H1 (cell line): ENCODE measurements around the gene KCTD2. TPM values are rescaled to one million over a fixed set of nuclear protein-coding genes. Genes with fewer than 3 reads are reported as not detected.
"Not testable (repeated sequence)": the region's sequence is repeated elsewhere in the genome, so short reads cannot be mapped to it uniquely, and the experiment has no call there.

Experiments
- CTCF ChIA-PET: fragments of 300-600 bp; sonication (Branson Sonifier 250); formaldehyde crosslinking; loops from one replicate; lab custom pipeline; 2021; ENCODE audit not compliant: partially characterized antibody; lab: Charles Lee
- POLR2A ChIA-PET: fragments of 300-600 bp; sonication (Branson Sonifier 250); formaldehyde crosslinking; loops from one replicate; lab custom pipeline; 2021; ENCODE audit warnings: inconsistent platforms; ENCODE audit not compliant: partially characterized antibody; lab: Charles Lee
- DNase-seq, 2 experiments: peaks; one replicate each; pipeline versions ENCODE4 v3.0.0 to v3.0.0-alpha.2; 2010 to 2022; ENCODE audit warnings: low spot score in 2 of 2, low read depth in 1 of 2, mixed read lengths in 1 of 2
- FAIRE-seq: peaks from 2 replicates; lab custom pipeline; 2011; peaks lifted over from hg19 to GRCh38; lab: Jason Lieb, UNC
- H2AFZ ChIP-seq: 2 replicates; pipeline ENCODE4 v1.8.1; 2012; ENCODE audit warnings: low read length, inconsistent platforms
- H2AK5ac ChIP-seq: 2 replicates; pipeline ENCODE4 v1.6.1; 2013; ENCODE audit warnings: low read depth, low read length
- H2BK120ac ChIP-seq: replicated peaks from 2 replicates; pipeline ENCODE3; 2013; ENCODE audit warnings: low read depth, low read length, inconsistent platforms
- H2BK12ac ChIP-seq: 2 replicates; pipeline ENCODE4 v1.6.1; 2013; ENCODE audit warnings: low read depth, low read length
- H2BK15ac ChIP-seq: 2 replicates; pipeline ENCODE4 v1.6.1; 2013; ENCODE audit warnings: low read length
- H2BK20ac ChIP-seq: 2 replicates; pipeline ENCODE4 v1.6.1; 2013; ENCODE audit warnings: low read length
- H2BK5ac ChIP-seq: 2 replicates; pipeline ENCODE4 v1.6.1; 2013; ENCODE audit warnings: low read depth, low read length
- H3K14ac ChIP-seq: 2 replicates; pipeline ENCODE4 v1.6.1; 2013; ENCODE audit warnings: inconsistent platforms; ENCODE audit not compliant: insufficient read length
- H3K18ac ChIP-seq: 2 replicates; pipeline ENCODE4 v1.6.1; 2013; ENCODE audit warnings: low read length; ENCODE audit errors: extremely low read depth
- H3K23ac ChIP-seq: 2 replicates; pipeline ENCODE4 v1.6.1; 2013; ENCODE audit warnings: inconsistent platforms; ENCODE audit not compliant: insufficient read length
- H3K23me2 ChIP-seq: 2 replicates; pipeline ENCODE4 v1.6.1; 2013; ENCODE audit warnings: low read depth, low read length
- H3K27ac ChIP-seq: 2 replicates; pipeline ENCODE4 v1.6.1; 2011; ENCODE audit warnings: low read depth, low read length, inconsistent platforms
- H3K27me3 ChIP-seq, 4 experiments: replicated peaks in 1 of 4; 1 replicate in 1 of 4; 2 replicates in 3 of 4; pipeline versions ENCODE4 v1.6.1 to v1.8.1; 2011 to 2013; ENCODE audit warnings: low read length in 3 of 4, mild to moderate bottlenecking in 3 of 4, inconsistent platforms in 2 of 4, mixed read lengths in 2 of 4, moderate library complexity in 1 of 4; ENCODE audit not compliant: control insufficient read depth in 3 of 4, insufficient read depth in 3 of 4; ENCODE audit errors: extremely low read depth in 1 of 4
- H3K36me3 ChIP-seq, 4 experiments: 2 replicates each; pipeline versions ENCODE4 v1.6.1 to v1.8.1; 2011 to 2013; ENCODE audit warnings: mild to moderate bottlenecking in 4 of 4, low read length in 3 of 4, moderate library complexity in 2 of 4, control low read depth in 1 of 4, inconsistent platforms in 1 of 4; ENCODE audit not compliant: insufficient read depth in 4 of 4, control insufficient read depth in 2 of 4
- H3K4ac ChIP-seq: replicated peaks from 2 replicates; pipeline ENCODE3; 2013; ENCODE audit warnings: low read length, low read depth, mixed read lengths, inconsistent platforms; ENCODE audit not compliant: insufficient read length
- H3K4me1 ChIP-seq, 4 experiments: replicated peaks in 1 of 4; 1 replicate in 1 of 4; 2 replicates in 3 of 4; pipeline versions ENCODE4 v1.6.1 to v1.8.1; 2011 to 2013; ENCODE audit warnings: low read length in 3 of 4, inconsistent platforms in 2 of 4, mixed read lengths in 1 of 4; ENCODE audit not compliant: insufficient read depth in 4 of 4, control insufficient read depth in 3 of 4
- H3K4me2 ChIP-seq, 2 experiments: 2 replicates each; pipeline versions ENCODE4 v1.6.1 to v1.8.1; 2011 to 2013; ENCODE audit warnings: low read depth in 2 of 2, low read length in 2 of 2, control low read depth in 1 of 2, inconsistent platforms in 1 of 2, mild to moderate bottlenecking in 1 of 2; ENCODE audit not compliant: insufficient read depth in 1 of 2
- H3K4me3 ChIP-seq, 4 experiments: fragments of 200-600, 300-600 bp in 1 of 4; sonication (generic), shearing (Covaris generic), sonication (Bioruptor Twin) in 1 of 4; 2 replicates each; pipeline versions ENCODE4 v1.5.1 to v1.8.1; 2011 to 2016; ENCODE audit warnings: low read length in 4 of 4, low read depth in 3 of 4, control low read depth in 2 of 4, inconsistent platforms in 2 of 4, mild to moderate bottlenecking in 2 of 4, mixed read lengths in 1 of 4, moderate library complexity in 1 of 4; ENCODE audit not compliant: insufficient read depth in 2 of 4; ENCODE audit errors: extremely low read depth in 1 of 4
- H3K56ac ChIP-seq: replicated peaks from 2 replicates; pipeline ENCODE3; 2013; ENCODE audit warnings: low read depth, mild to moderate bottlenecking, mixed read lengths, low read length, inconsistent platforms; ENCODE audit not compliant: insufficient read length
- H3K79me1 ChIP-seq: 2 replicates; pipeline ENCODE4 v1.6.1; 2013; ENCODE audit warnings: low read depth, low read length, control low read depth
- H3K79me2 ChIP-seq, 2 experiments: 2 replicates each; pipeline versions ENCODE4 v1.6.1 to v1.8.1; 2012 to 2013; ENCODE audit warnings: low read length in 2 of 2, mild to moderate bottlenecking in 2 of 2, inconsistent platforms in 1 of 2; ENCODE audit not compliant: insufficient read depth in 2 of 2, control insufficient read depth in 1 of 2
- H3K9ac ChIP-seq, 4 experiments: replicated peaks in 1 of 4; 1 replicate in 1 of 4; 2 replicates in 3 of 4; pipeline versions ENCODE4 v1.6.1 to v1.8.1; 2011 to 2013; ENCODE audit warnings: low read depth in 3 of 4, low read length in 3 of 4, control low read depth in 2 of 4, mild to moderate bottlenecking in 2 of 4, moderate library complexity in 2 of 4, inconsistent platforms in 1 of 4; ENCODE audit errors: extremely low read depth in 1 of 4
- H3K9me3 ChIP-seq, 2 experiments: 2 replicates each; pipeline versions ENCODE4 v1.6.1 to v1.8.1; 2012 to 2013; ENCODE audit warnings: mild to moderate bottlenecking in 2 of 2, moderate library complexity in 2 of 2, control low read depth in 1 of 2, inconsistent platforms in 1 of 2, low read depth in 1 of 2, low read length in 1 of 2, mixed read lengths in 1 of 2; ENCODE audit not compliant: insufficient read depth in 2 of 2
- H4K20me1 ChIP-seq, 2 experiments: replicated peaks in 1 of 2; 2 replicates each; pipeline versions ENCODE3 to v1.8.1; 2011 to 2013; ENCODE audit warnings: inconsistent platforms in 2 of 2, low read length in 2 of 2, mild to moderate bottlenecking in 1 of 2; ENCODE audit not compliant: insufficient read depth in 2 of 2, control insufficient read depth in 1 of 2
- H4K5ac ChIP-seq: 2 replicates; pipeline ENCODE4 v1.6.1; 2013; ENCODE audit warnings: low read length, low read depth, mixed read lengths, inconsistent platforms; ENCODE audit not compliant: insufficient read length
- H4K8ac ChIP-seq: 2 replicates; pipeline ENCODE4 v1.8.0; 2013; ENCODE audit warnings: mild to moderate bottlenecking, moderate library complexity, low read length, inconsistent platforms; ENCODE audit not compliant: insufficient read depth; ENCODE audit errors: extremely low read depth
- H4K91ac ChIP-seq: replicated peaks from 2 replicates; pipeline ENCODE3; 2013; ENCODE audit warnings: low read length, mixed read lengths, inconsistent platforms; ENCODE audit not compliant: insufficient read length
- WGBS, 2 experiments: shearing (Covaris generic) in 1 of 2; methylation state at CpG; one replicate each; pipeline versions ENCODE4 v1.1.6 to v1.1.7; 2013 to 2015; ENCODE audit warnings: low lambda C conversion rate in 2 of 2, mixed read lengths in 2 of 2, inconsistent platforms in 1 of 2, low coverage in 1 of 2, missing lambda C conversion rate in 1 of 2; ENCODE audit not compliant: insufficient replicate concordance in 2 of 2, insufficient coverage in 1 of 2, insufficient read length in 1 of 2; ENCODE audit errors: extremely low coverage in 1 of 2, missing lambda C conversion rate in 1 of 2; 5-methylcytosine and 5-hydroxymethylcytosine counted together
- polyA plus RNA-seq, 7 experiments: library from polyadenylated mRNA; depleted of rRNA in 3 of 7; stranded (reverse) in 5 of 7; unstranded in 2 of 7; fragments of >200 nt in 5 of 7; fragments of 200-250 nt in 2 of 7; gene quantifications; 1 replicate in 5 of 7; 2 replicates in 1 of 7; 4 replicates in 1 of 7; pipeline versions ENCODE4 v1.2.1 to v1.2.3, GENCODE V29; 2011 to 2013; ENCODE audit warnings: missing spikeins in 2 of 7, mixed read lengths in 2 of 7
- total RNA-seq: library from RNA; stranded (reverse); fragmentation: NEBNext Ultra II Directional; extraction: Animal tissue kit (Norgen Biotek cat#: 25700); gene quantifications from 2 replicates; pipeline ENCODE4 v1.2.1, GENCODE V29; 2021

KCTD2 gene
- total and polyA plus RNA-seq, 2 of the 8 experiments (the other 6 are each of a cell fraction or from before 2014, with no cell fraction given), result 33.7 to 36.8 TPM

GRCh38 chr17:75071478-75072271, 24.6 kb downstream of the KCTD2 start:
- H3K14ac ChIP-seq, H3K23me2 ChIP-seq, H3K4me3 ChIP-seq, H2BK12ac ChIP-seq, H2BK20ac ChIP-seq, H3K9ac ChIP-seq, H4K5ac ChIP-seq, H3K4me1 ChIP-seq, H3K36me3 ChIP-seq, H3K23ac ChIP-seq, POLR2A ChIA-PET, H3K4me2 ChIP-seq, H2BK5ac ChIP-seq, H4K91ac ChIP-seq, H2BK120ac ChIP-seq, H3K56ac ChIP-seq, H3K18ac ChIP-seq, H2AFZ ChIP-seq, DNase-seq, H2AK5ac ChIP-seq, H4K20me1 ChIP-seq, H2BK15ac ChIP-seq, H3K79me2 ChIP-seq, H3K27ac ChIP-seq, H3K27me3 ChIP-seq, FAIRE-seq, H3K9me3 ChIP-seq, H4K8ac ChIP-seq, H3K79me1 ChIP-seq, H3K4ac ChIP-seq: not testable (repeated sequence)
- 91% methylated on average over 8 of the region's 8 CpGs; no CpG with 5 or more reads in 1 of the 2 experiments for WGBS, 2 experiments
- CTCF ChIA-PET, result interaction anchor here (0.6 to 7.3 kb wide), 13 partner anchors 8 to 110 kb away, joined by 3 to 64 read pairs (median 5); partner anchors contain the start of gene SLC16A5
